Measurements from ENCODE around the gene CELF4. TPM values are rescaled to one million over a fixed set of nuclear protein-coding genes. Genes with fewer than 3 reads are reported as not detected.

Gene CELF4
- total and polyA plus RNA-seq, 12 donors, result 0.42 to 16.9 (median 3.9) TPM; not detected in 1

DNA sequence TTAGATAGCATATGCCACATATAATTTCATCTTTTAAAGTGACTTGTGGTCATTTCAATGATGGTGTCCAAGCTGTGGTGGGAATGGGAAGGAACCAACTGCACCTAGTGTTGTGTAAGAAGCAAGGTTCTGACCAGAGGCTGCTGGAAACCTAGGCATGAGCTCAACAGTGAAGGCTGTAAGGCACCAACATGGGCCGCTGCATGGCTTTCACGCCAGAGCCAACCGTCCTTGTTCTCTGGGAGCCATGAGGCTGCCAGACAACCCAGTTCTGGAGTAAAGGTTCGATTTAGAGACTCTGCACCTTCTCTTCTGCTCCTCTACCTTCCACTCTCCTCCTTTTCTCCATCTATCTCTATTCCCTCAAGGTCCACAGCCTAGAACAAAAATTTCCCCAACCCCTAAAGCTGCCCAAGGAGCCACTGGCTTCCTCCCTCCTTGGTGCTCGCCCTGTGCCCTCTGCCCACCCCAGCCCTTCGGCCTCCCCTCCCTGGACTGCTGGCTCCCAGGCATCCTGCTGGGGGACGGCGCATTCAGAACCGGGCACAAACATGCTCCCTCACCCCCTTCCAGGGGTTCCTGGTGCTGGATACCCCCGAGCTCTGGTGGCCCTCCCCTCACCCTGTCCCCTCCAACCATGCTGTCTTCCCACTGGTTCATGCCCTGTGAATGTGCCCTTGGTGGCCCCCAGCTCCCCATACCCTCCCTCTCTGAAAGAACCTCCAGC, 305.1 kb downstream of the CELF4 start:
- Histone ChIP-seq H3K9me3 (replicated peaks in 1 of 3) (no peaks in the 10 kb centered on the region), H3K27ac (no peak overlapping the region), H3K4me3 (no peak overlapping the region), H3K4me1 (replicated peaks in 1 of 2) (no peaks in the 10 kb centered on the region), H3K27me3 (no peaks in the 10 kb centered on the region), H3K36me3 (replicated peaks in 1 of 2) (no peaks in the 10 kb centered on the region)
- intact Hi-C loops (cut with DNase I), result no loop called here
- TF ChIP-seq, protein P1, sequence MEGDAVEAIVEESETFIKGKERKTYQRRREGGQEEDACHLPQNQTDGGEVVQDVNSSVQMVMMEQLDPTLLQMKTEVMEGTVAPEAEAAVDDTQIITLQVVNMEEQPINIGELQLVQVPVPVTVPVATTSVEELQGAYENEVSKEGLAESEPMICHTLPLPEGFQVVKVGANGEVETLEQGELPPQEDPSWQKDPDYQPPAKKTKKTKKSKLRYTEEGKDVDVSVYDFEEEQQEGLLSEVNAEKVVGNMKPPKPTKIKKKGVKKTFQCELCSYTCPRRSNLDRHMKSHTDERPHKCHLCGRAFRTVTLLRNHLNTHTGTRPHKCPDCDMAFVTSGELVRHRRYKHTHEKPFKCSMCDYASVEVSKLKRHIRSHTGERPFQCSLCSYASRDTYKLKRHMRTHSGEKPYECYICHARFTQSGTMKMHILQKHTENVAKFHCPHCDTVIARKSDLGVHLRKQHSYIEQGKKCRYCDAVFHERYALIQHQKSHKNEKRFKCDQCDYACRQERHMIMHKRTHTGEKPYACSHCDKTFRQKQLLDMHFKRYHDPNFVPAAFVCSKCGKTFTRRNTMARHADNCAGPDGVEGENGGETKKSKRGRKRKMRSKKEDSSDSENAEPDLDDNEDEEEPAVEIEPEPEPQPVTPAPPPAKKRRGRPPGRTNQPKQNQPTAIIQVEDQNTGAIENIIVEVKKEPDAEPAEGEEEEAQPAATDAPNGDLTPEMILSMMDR (IDR thresholded peaks at IDR 0.05), result no peak
- no peak for TF ChIP-seq POLR2A (IDR thresholded peaks at IDR 0.05)
- 73 to 84% (median 78%) methylated on average over 8 to 10 of the region's 10 CpGs for WGBS, 4 donors
- no peak for DNase-seq

DNA sequence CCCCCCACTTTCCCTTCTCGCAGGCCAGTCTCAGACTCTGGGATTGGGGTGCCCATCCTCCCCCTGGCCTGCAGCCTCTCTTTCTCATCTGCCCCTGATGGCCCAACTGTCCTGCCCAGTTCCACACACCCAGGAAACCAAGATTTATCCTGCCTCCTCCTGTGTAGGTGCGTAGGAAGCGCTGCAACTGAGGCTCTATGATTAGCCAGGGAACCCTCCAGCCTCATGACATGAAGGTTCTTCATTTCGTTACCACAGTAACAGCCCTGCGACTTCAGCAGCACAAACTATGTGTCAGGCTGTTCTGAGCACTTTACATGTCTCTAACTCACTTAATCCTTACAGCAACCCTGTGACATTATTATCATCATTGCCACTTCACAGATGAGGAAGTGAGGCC, 305.9 kb downstream of the CELF4 start:
- Histone ChIP-seq H3K27ac (no peak overlapping the region), H3K9me3 (replicated peaks in 1 of 3) (no peaks in the 10 kb centered on the region), H3K36me3 (replicated peaks in 1 of 2) (no peaks in the 10 kb centered on the region), H3K4me3 (no peak overlapping the region), H3K4me1 (replicated peaks in 1 of 2) (no peaks in the 10 kb centered on the region), H3K27me3 (no peaks in the 10 kb centered on the region)
- TF ChIP-seq, protein P1 (IDR thresholded peaks at IDR 0.05), result no peak
- TF ChIP-seq POLR2A (IDR thresholded peaks at IDR 0.05), result no peak
- WGBS, 4 donors, result 77 to 85% (median 80%) methylated on average over 5 of the region's 5 CpGs
- intact Hi-C loops (cut with DNase I), result no loop called here
- no peak for DNase-seq

DNA sequence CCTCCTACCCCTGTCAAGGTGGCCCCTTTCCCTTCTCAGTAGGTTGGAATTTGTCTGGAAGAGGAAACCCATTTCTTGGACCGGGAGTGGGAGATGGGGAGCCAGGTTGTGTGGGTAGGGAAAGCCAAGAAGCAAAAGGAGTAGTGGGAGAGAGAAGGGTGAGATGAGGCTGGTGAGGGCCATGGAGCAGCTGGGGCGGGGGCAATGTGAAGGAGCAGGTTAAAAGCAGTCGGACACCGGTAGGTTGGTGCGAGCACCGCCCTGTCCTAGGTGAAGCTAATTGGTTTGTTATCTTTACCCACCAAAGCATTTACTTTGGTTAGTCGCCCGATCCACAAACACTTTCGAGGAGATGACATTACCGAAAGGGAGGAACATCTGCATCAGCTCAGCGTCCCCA, 306.8 kb downstream of the CELF4 start:
- H3K36me3 ChIP-seq (replicated peaks in 1 of 2), result no peaks in the 10 kb centered on the region
- H3K9me3 ChIP-seq (replicated peaks in 1 of 3), result no peaks in the 10 kb centered on the region
- no peak overlapping the region for H3K4me3 ChIP-seq
- intact Hi-C loops (cut with DNase I), result no loop called here
- WGBS, 4 donors, result 60 to 73% (median 68%) methylated on average over 11 of the region's 11 CpGs
- TF ChIP-seq POLR2A (IDR thresholded peaks at IDR 0.05), result no peak
- TF ChIP-seq, protein P1 (IDR thresholded peaks at IDR 0.05), result no peak
- peaks cover 5% of the 10 kb centered on the region for H3K27me3 ChIP-seq
- peaks cover 0 to 4% of the 10 kb centered on the region in 2 donors for H3K4me1 ChIP-seq (replicated peaks in 1 of 2)
- no peak for DNase-seq
- no peak overlapping the region for H3K27ac ChIP-seq

DNA sequence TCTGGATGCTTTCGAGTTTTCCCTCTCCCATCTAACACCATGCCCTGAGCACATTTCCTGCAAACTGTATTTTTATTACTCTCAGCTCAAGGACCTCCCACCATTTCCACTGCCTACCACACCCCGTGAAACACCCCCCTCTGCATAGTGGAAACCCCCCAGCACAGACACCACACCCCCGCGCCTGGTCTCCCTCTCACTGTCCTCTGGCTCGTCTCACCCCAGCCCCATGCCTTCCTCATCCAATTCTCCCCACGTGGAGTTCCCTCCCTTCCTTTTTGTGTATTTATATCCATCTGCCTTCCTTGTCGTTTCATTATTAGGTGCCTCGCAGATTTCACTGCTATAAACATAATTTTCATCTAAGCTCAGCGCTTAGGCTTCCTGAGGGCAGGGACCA, 307.5 kb downstream of the CELF4 start:
- H3K4me1 ChIP-seq (replicated peaks in 1 of 2), result peaks cover 0 to 4% of the 10 kb centered on the region in 2 donors
- WGBS, 4 donors, result 38 to 49% (median 44%) methylated on average over 9 of the region's 9 CpGs
- H3K9me3 ChIP-seq (replicated peaks in 1 of 3), result no peaks in the 10 kb centered on the region
- H3K27me3 ChIP-seq, result peaks cover 11% of the 10 kb centered on the region
- H3K27ac ChIP-seq, result no peak overlapping the region
- H3K4me3 ChIP-seq, result no peak overlapping the region
- H3K36me3 ChIP-seq (replicated peaks in 1 of 2), result no peaks in the 10 kb centered on the region
- no peak for TF ChIP-seq POLR2A (IDR thresholded peaks at IDR 0.05)
- intact Hi-C loops (cut with DNase I), result no loop called here
- no peak for DNase-seq

DNA sequence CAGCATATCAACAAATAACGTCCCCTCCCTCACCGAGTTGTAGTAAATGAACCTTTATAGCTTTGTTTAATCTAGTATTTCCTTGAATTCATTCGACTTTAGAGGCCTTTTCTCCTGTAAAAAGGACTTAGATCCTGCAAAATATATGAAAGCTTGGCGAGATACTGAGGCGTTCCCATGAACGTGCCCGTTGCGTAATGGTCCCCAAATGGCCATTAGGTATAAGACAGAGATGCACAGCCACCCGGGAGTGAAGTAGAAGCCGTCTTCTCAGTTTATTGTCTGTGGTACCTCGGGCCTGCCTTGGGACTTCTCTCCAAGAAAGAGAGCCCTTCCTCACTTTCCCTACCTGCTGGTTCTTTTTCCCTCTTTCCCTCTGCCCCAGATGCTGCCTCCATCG, 310.6 kb downstream of the CELF4 start:
- no peaks in the 10 kb centered on the region for H3K36me3 ChIP-seq (replicated peaks in 1 of 2)
- WGBS, 4 donors, result 79 to 89% (median 87%) methylated on average over 12 of the region's 12 CpGs
- H3K27ac ChIP-seq, result no peak overlapping the region
- no peak for TF ChIP-seq POLR2A (IDR thresholded peaks at IDR 0.05)
- TF ChIP-seq, protein P1 (IDR thresholded peaks at IDR 0.05), result no peak
- no peaks in the 10 kb centered on the region for H3K9me3 ChIP-seq (replicated peaks in 1 of 3)
- H3K27me3 ChIP-seq, result peaks cover 19% of the 10 kb centered on the region
- intact Hi-C loops (cut with DNase I), result no loop called here
- no peak for DNase-seq
- no peak overlapping the region for H3K4me3 ChIP-seq
- H3K4me1 ChIP-seq (replicated peaks in 1 of 2), result peaks cover 0 to 4% of the 10 kb centered on the region in 2 donors
